Fibroblast of lung (primary cell): ENCODE data around the gene BCLAF1.

ENCODE experiments used
- EZH2 ChIP-seq: IDR thresholded peaks from 2 replicates; pipeline ENCODE4 v1.5.1; 2012; ENCODE audit warnings: low read length, control low read depth, mild to moderate bottlenecking; ENCODE audit errors: missing control alignments
- TF ChIP-seq, protein P1 (sequence below), 2 donors: IDR thresholded peaks in 1 of 2; conservative IDR thresholded peaks in 1 of 2; 1 replicate in 1 of 2; 2 replicates in 1 of 2; pipeline ENCODE4 v1.5.1; 2011 to 2012; ENCODE audit warnings: low read length in 2 of 2, control low read depth in 1 of 2, inconsistent platforms in 1 of 2, low read depth in 1 of 2, mild to moderate bottlenecking in 1 of 2

DNA sequence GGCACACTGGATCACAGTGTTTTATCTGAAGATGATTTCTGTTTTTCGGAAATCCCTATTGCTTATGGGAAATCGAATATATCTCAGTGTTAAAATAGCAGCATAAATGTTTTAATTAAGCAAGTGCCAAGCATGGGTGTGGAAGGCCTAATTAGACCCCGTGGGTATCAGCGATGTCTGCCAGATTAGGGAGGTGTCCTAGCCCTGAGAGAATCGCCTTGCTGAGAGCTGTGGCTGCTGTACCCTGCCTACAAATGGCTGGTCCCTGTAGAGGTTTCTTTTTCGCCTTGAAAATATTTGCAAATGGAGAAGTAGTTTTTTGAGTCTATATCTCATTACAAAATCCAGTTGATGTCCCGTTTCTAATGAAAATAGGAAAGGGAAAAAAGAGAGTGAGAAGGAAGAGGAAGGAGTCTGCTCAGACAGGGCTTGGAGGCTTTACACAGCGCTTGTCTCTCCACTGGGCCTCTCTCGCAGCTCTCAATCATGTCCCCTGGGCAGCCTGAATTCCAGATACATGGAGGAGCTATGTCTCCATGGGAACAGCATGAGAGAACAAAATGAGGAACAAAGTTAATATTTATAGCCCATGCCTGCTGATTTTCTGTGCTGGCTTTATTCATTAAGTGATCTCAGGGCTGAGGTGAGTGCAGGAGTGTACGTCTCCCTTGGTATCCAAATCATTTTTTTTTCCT is 35.2 kb upstream of the BCLAF1 start:
- TF ChIP-seq, protein P1, sequence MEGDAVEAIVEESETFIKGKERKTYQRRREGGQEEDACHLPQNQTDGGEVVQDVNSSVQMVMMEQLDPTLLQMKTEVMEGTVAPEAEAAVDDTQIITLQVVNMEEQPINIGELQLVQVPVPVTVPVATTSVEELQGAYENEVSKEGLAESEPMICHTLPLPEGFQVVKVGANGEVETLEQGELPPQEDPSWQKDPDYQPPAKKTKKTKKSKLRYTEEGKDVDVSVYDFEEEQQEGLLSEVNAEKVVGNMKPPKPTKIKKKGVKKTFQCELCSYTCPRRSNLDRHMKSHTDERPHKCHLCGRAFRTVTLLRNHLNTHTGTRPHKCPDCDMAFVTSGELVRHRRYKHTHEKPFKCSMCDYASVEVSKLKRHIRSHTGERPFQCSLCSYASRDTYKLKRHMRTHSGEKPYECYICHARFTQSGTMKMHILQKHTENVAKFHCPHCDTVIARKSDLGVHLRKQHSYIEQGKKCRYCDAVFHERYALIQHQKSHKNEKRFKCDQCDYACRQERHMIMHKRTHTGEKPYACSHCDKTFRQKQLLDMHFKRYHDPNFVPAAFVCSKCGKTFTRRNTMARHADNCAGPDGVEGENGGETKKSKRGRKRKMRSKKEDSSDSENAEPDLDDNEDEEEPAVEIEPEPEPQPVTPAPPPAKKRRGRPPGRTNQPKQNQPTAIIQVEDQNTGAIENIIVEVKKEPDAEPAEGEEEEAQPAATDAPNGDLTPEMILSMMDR (conservative IDR thresholded peaks at IDR 0.05 in 1 of 2, IDR thresholded peaks at IDR 0.05 in 1 of 2; ENCODE audit: low read depth in 1 of 2, low read length in 2 of 2), result no peak
- TF ChIP-seq EZH2, result no peak
